Neural cell (in vitro differentiated cells): ENCODE data around the gene SOX13. TPM values are rescaled to one million over a fixed set of nuclear protein-coding genes. Genes with fewer than 3 reads are reported as not detected.
"Not testable (repeated sequence)": the region's sequence is repeated elsewhere in the genome, so short reads cannot be mapped to it uniquely, and the experiment has no call there.

Experiments used
- H2AFZ ChIP-seq: fragments of 200-600, 300-800 bp; sonication (generic), shearing (Covaris generic); 2 replicates; pipeline ENCODE4 v1.6.0; 2014; ENCODE audit warnings: low read depth, mild to moderate bottlenecking, antibody characterized with exemption, low read length, moderate library complexity
- H3F3A ChIP-seq: fragments of 200-600 bp; shearing (Covaris generic); 2 replicates; pipeline ENCODE4 v1.6.1; 2016; ENCODE audit warnings: mild to moderate bottlenecking, moderate library complexity, mixed read lengths, antibody characterized with exemption, low read length; ENCODE audit not compliant: insufficient read depth, poor library complexity, severe bottlenecking
- H3K27ac ChIP-seq: fragments of 200-600, 300-800 bp; sonication (generic), shearing (Covaris generic); 2 replicates; pipeline ENCODE4 v1.5.1; 2014; ENCODE audit warnings: mild to moderate bottlenecking, low read length, moderate library complexity
- H3K27me3 ChIP-seq: fragments of 300-800, 200-600 bp; sonication (generic), shearing (Covaris generic); 2 replicates; pipeline ENCODE4 v1.6.0; 2014; ENCODE audit warnings: mild to moderate bottlenecking, low read depth, low read length, moderate library complexity; ENCODE audit not compliant: insufficient read depth
- H3K36me3 ChIP-seq: fragments of 300-800, 200-600 bp; sonication (generic), shearing (Covaris generic); 2 replicates; pipeline ENCODE4 v1.5.1; 2014; ENCODE audit warnings: mild to moderate bottlenecking, antibody characterized with exemption, low read length, moderate library complexity; ENCODE audit not compliant: insufficient read depth
- H3K4me2 ChIP-seq: fragments of 300-800, 200-600 bp; sonication (generic), shearing (Covaris generic); 2 replicates; pipeline ENCODE4 v1.6.0; 2014; ENCODE audit warnings: mild to moderate bottlenecking, low read length
- H3K4me3 ChIP-seq: fragments of 300-800, 200-600 bp; sonication (generic), shearing (Covaris generic); 2 replicates; pipeline ENCODE4 v1.5.1; 2014; ENCODE audit warnings: mild to moderate bottlenecking, low read length, moderate library complexity
- H3K79me2 ChIP-seq: fragments of 200-600 bp; shearing (Covaris generic); replicated peaks from 2 replicates; pipeline ENCODE4 v1.6.0; 2014; ENCODE audit warnings: mild to moderate bottlenecking, low read length, moderate library complexity; ENCODE audit not compliant: insufficient read depth
- H3K9ac ChIP-seq: fragments of 300-800, 200-600 bp; sonication (generic), shearing (Covaris generic); 2 replicates; pipeline ENCODE4 v1.6.1; 2016; ENCODE audit warnings: mild to moderate bottlenecking, low read length, mixed read lengths
- H3K9me2 ChIP-seq: fragments of 200-600 bp; shearing (Covaris generic); 2 replicates; pipeline ENCODE4 v1.6.1; 2016; ENCODE audit warnings: mild to moderate bottlenecking, low read length, mixed read lengths; ENCODE audit not compliant: insufficient read depth
- H3K9me3 ChIP-seq: fragments of 200-600, 300-800 bp; sonication (generic), shearing (Covaris generic); 2 replicates; pipeline ENCODE4 v1.6.1; 2016; ENCODE audit warnings: mild to moderate bottlenecking, mixed run types, low read length, moderate library complexity, mixed read lengths
- H4K20me1 ChIP-seq: fragments of 200-600 bp; shearing (Covaris generic); 2 replicates; pipeline ENCODE4 v1.6.1; 2016; ENCODE audit warnings: mild to moderate bottlenecking, mixed run types; ENCODE audit not compliant: insufficient read depth
- CTCF ChIP-seq: fragments of 450-650 bp; IDR thresholded peaks from 2 replicates; pipeline ENCODE4 v1.5.1; 2014; ENCODE audit warnings: antibody characterized with exemption, mild to moderate bottlenecking, moderate library complexity; ENCODE audit not compliant: poor library complexity, severe bottlenecking
- EP300 ChIP-seq: fragments of 450-650 bp; conservative IDR thresholded peaks from 2 replicates; pipeline ENCODE4 v1.6.1; 2014; ENCODE audit warnings: antibody characterized with exemption, mild to moderate bottlenecking, moderate library complexity; ENCODE audit not compliant: poor library complexity, severe bottlenecking
- EZH2 ChIP-seq: fragments of 200-600, 300-800 bp; shearing (Covaris generic), sonication (generic); IDR thresholded peaks from 2 replicates; pipeline ENCODE4 v1.6.1; 2014; ENCODE audit warnings: antibody characterized with exemption, low read length, borderline replicate concordance, mild to moderate bottlenecking; ENCODE audit not compliant: insufficient read depth, poor library complexity, severe bottlenecking
- MXI1 ChIP-seq: fragments of 450-650 bp; conservative IDR thresholded peaks from 2 replicates; pipeline ENCODE4 v1.6.1; 2014; ENCODE audit warnings: antibody characterized with exemption, mild to moderate bottlenecking; ENCODE audit not compliant: poor library complexity, severe bottlenecking
- POLR2AphosphoS5 ChIP-seq: IDR thresholded peaks from 2 replicates; pipeline ENCODE4 v1.6.1; 2012
- RAD21 ChIP-seq: fragments of 450-650 bp; conservative IDR thresholded peaks from 2 replicates; pipeline ENCODE4 v1.6.1; 2014; ENCODE audit warnings: antibody characterized with exemption, mild to moderate bottlenecking, moderate library complexity
- REST ChIP-seq: IDR thresholded peaks from 2 replicates; pipeline ENCODE4 v1.6.1; 2012; ENCODE audit warnings: borderline replicate concordance
- SMC3 ChIP-seq: fragments of 450-650 bp; conservative IDR thresholded peaks from 2 replicates; pipeline ENCODE4 v1.6.1; 2014; ENCODE audit warnings: antibody characterized with exemption, mild to moderate bottlenecking, moderate library complexity; ENCODE audit not compliant: poor library complexity
- TAF1 ChIP-seq: IDR thresholded peaks from 2 replicates; pipeline ENCODE4 v1.6.1; 2012; ENCODE audit warnings: low read depth
- polyA plus RNA-seq: library from polyadenylated mRNA; depleted of rRNA; stranded (reverse); fragments of >200 nt; gene quantifications from 2 replicates; pipeline ENCODE4 v1.2.3, GENCODE V29; 2014

The SOX13 gene
- polyA plus RNA-seq, 1 donor from 2014 or later, result 1.7 TPM

GRCh38 chr1:204098683-204099082 is 25.8 kb downstream of the SOX13 start:
- Histone ChIP-seq H3K27ac (no peak overlapping the region), H3K36me3 (no peaks in the 10 kb centered on the region), H3K79me2 (no peaks in the 10 kb centered on the region), H3F3A (no peaks in the 10 kb centered on the region), H3K9me3 (no peaks in the 10 kb centered on the region), H3K4me3 (no peak overlapping the region), H3K27me3 (peaks cover 17% of the 10 kb centered on the region), H2AFZ (no peak overlapping the region), H3K9ac (no peak overlapping the region), H3K4me2 (no peak overlapping the region), H3K9me2 (no peaks in the 10 kb centered on the region), H4K20me1 (no peaks in the 10 kb centered on the region)
- no peak for TF ChIP-seq EZH2
- TF ChIP-seq MXI1, result no peak
- no peak for TF ChIP-seq REST
- no peak for TF ChIP-seq RAD21
- TF ChIP-seq SMC3, result no peak
- no peak for TF ChIP-seq TAF1
- no peak for TF ChIP-seq EP300
- TF ChIP-seq CTCF, result no peak
- TF ChIP-seq POLR2AphosphoS5, result no peak

DNA sequence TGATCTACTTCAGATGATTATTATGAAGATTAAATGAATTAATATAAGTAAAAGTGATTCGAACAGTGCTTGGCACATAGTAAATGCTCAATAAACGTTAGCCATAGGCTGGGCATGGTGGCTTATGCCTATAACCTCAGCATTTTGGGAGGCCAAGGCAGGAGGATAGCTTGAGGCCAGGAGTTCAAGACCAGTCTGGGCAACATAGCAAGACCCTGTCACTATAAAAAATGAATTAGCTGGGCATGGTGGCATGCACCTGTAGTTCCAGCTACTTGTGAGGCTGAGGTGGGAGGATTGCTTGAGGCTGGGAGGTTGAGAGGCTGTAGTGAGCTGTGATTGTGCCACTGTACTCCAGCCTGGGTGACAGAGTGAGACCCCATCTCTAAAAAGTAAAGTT is 26.8 kb downstream of the SOX13 start:
- H3K9me3 ChIP-seq, H3K4me2 ChIP-seq, H3K36me3 ChIP-seq, H3K79me2 ChIP-seq, H3K27ac ChIP-seq, H3K4me3 ChIP-seq, H4K20me1 ChIP-seq, H3K9ac ChIP-seq, H3K9me2 ChIP-seq, H2AFZ ChIP-seq, H3F3A ChIP-seq: not testable (repeated sequence)
- peaks cover 27% of the 10 kb centered on the region for H3K27me3 ChIP-seq

- Histone ChIP-seq H3K27me3 (peaks cover 48% of the 10 kb centered on the region), H3K9me3 (no peaks in the 10 kb centered on the region), H3F3A (no peaks in the 10 kb centered on the region), H3K27ac (no peak overlapping the region), H3K36me3 (no peaks in the 10 kb centered on the region), H3K4me3 (no peak overlapping the region), H2AFZ (no peak overlapping the region), H3K9ac (no peak overlapping the region), H3K4me2 (no peak overlapping the region), H3K9me2 (no peaks in the 10 kb centered on the region), H4K20me1 (no peaks in the 10 kb centered on the region), H3K79me2 (no peaks in the 10 kb centered on the region)
- TF ChIP-seq REST (no peak), SMC3 (no peak), EP300 (no peak), EZH2 (no peak), TAF1 (no peak)
Measured at GRCh38 chr1:204102029-204102611, 29.2 kb downstream of the SOX13 start.
